ENCODE results near the gene PRKAG2.

Gene PRKAG2

DNA sequence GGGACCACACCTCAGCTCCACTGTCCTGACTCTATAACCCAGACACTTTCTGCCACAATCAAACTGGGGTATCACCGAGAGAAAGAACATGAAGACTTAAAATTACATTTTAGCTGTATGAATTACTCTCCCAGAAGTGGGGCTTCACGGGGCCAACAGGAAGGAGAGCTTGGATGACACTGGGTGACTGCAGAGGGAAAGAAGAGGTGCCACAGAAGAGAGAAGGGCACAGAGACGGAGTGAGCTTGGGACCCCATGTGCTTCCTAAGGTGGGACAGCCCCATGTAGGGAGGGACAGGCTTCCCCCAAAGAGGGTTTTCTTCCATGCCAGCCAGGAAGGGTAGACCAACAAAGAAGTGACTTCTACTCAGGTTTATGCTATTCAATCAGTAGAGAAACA lies 195.2 kb downstream of the PRKAG2 start:
- Histone ChIP-seq H3K36me3 (no peaks in the 10 kb centered on the region), H3K4me3 (ENCODE audit: low read depth, low read length) (no peak overlapping the region), H3K4me1 (0 out of 2 replicates have a peak, but pooled peaks cover 5% of the 10 kb centered on the region), H3K27me3 (no peaks in the 10 kb centered on the region), H3K9me3 (no peaks in the 10 kb centered on the region)
- TF ChIP-seq CTCF (IDR thresholded peaks at IDR 0.05; ENCODE audit: low read depth, low read length) = no peak
- DNase-seq = no peak

GRCh38 chr7:151680810-151681209 lies 196.1 kb downstream of the PRKAG2 start:
- H3K36me3 ChIP-seq = no peaks in the 10 kb centered on the region
- no peaks in the 10 kb centered on the region for H3K27me3 ChIP-seq
- H3K4me3 ChIP-seq (ENCODE audit: low read depth, low read length) = no peak overlapping the region
- TF ChIP-seq CTCF (IDR thresholded peaks at IDR 0.05; ENCODE audit: low read depth, low read length) = no peak
- no peaks in the 10 kb centered on the region for H3K9me3 ChIP-seq
- DNase-seq = no peak
- 0 out of 2 replicates have a peak, but pooled peaks cover 5% of the 10 kb centered on the region for H3K4me1 ChIP-seq

- Histone ChIP-seq H3K27me3 (no peaks in the 10 kb centered on the region), H3K4me3 (ENCODE audit: low read depth, low read length) (no peak overlapping the region), H3K4me1 (0 out of 2 replicates have a peak, but pooled peaks cover 5% of the 10 kb centered on the region), H3K36me3 (no peaks in the 10 kb centered on the region), H3K9me3 (no peaks in the 10 kb centered on the region)
- DNase-seq = no peak
- no peak for TF ChIP-seq CTCF (IDR thresholded peaks at IDR 0.05; ENCODE audit: low read depth, low read length)
These were observed 196.9 kb downstream of the PRKAG2 start for GRCh38 chr7:151679881-151680612.

- H3K4me3 ChIP-seq (ENCODE audit: low read depth, low read length) = no peak overlapping the region
- DNase-seq = no peak
- 0 out of 2 replicates have a peak, but pooled peaks cover 5% of the 10 kb centered on the region for H3K4me1 ChIP-seq
- TF ChIP-seq CTCF (IDR thresholded peaks at IDR 0.05; ENCODE audit: low read depth, low read length) = no peak
- H3K36me3 ChIP-seq = no peaks in the 10 kb centered on the region
- no peaks in the 10 kb centered on the region for H3K9me3 ChIP-seq
- no peaks in the 10 kb centered on the region for H3K27me3 ChIP-seq
These were observed 197.7 kb downstream of the PRKAG2 start for GRCh38 chr7:151679071-151679708.

DNA sequence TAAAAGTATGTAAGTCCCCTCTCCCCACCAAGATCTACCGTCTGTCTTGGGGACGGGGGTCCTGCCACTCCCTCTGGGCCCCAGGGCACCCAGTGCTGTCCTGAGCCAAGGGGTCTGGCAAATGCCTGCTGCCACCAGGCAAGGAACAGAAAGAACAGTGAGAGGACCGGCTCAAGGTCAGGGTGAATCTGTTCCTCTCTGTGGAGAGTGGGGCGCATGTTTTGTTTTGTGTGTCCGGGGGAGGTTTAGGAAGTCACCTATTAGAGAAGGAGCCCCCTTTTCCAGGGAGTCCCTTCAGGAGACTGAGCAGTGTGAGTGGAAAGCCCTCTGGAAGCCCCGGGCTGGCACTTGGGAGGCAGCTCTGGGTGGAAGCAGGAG lies 198.7 kb downstream of the PRKAG2 start:
- no peak for DNase-seq
- H3K27me3 ChIP-seq = no peaks in the 10 kb centered on the region
- no peak overlapping the region for H3K4me3 ChIP-seq (ENCODE audit: low read depth, low read length)
- no peak for TF ChIP-seq CTCF (IDR thresholded peaks at IDR 0.05; ENCODE audit: low read depth, low read length)
- no peaks in the 10 kb centered on the region for H3K9me3 ChIP-seq
- no peaks in the 10 kb centered on the region for H3K36me3 ChIP-seq
- H3K4me1 ChIP-seq = peaks cover 6% of the 10 kb centered on the region; the same call in 1 of the 2 replicates

Measured in BE2C (cell line).